ENCODE measurements around the gene ADAM10.

ADAM10 gene

DNA sequence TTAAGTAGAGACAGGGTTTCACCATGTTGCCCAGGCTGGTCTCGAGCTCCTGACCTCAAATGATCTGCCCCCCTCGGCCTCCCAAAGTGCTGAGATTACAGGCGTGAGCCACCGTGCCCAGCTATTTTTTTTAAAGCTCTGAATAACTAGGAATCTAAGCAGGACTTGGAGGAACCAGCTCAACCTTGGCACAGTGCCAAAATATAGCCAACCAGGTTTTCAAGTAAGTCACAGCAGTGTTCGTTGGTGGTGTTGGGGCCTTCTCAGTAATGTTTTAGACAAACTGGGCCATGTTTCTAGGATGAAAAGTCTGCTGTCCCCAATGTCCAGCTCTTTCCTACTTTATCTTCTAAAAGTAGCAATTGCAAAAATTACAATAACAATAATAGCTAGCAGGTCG is 6.4 kb upstream of the ADAM10 start:
- no peak for DNase-seq

DNA sequence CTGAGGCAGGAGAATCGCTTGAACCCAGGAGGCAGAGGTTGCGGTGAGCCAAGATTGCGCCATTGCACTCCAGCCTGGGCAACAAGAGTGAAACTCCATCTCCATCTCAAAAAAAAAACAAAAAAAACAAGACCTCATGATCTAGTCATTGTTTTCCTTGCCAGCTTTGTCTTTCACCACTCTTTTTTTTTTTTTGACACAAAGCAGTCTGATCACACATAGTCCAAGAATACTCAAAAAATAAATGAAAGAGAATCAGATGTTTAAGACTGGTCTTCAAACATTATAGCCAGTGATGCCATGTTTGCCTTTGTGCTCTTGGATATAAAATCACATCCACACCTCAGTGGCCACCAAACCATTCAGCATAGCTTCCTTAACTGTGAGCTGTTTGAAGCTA is 5.8 kb upstream of the ADAM10 start:
- no peak for DNase-seq

GRCh38 chr15:58752716-58753115 is 3.2 kb upstream of the ADAM10 start:
- DNase-seq, result no peak

DNA sequence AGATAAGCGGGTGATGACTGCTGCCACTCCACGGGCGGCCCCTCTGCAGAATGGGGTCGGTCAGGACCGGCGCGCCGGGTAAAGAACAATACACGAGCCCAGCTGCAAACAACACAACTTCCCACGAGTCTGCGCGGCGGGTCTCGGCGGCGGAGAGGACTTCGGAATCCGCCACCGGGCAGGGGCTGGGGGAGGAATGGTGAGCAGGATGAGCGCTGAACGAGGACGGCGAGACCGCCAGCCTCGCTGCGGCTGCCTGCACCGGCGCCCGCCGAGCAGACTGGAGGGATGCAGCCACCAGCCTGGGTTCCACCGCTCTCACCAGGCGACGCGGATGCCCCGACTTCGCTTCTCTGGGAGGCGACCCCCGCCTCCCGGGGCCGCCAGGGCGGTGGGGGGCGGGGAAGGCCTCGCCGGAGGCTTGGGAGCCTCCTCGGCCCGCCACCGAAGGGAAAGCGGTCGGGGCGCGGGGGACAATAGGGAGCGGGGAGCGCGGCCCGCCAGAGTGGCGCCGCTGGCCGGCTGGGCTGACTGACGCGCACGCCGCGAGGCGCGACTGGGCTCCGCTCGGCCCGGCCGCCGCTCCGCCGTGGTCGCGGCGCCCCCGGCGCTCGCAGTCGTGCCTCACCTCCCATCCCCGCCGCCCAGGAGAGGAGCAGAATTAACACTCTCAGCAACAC is 515 bp downstream of the ADAM10 start:
- peak; percentile 43 to 52 for DNase-seq

GRCh38 chr15:58748040-58748851 is 1.3 kb downstream of the ADAM10 start:
- peak; percentile 35 to 62 for DNase-seq

DNA sequence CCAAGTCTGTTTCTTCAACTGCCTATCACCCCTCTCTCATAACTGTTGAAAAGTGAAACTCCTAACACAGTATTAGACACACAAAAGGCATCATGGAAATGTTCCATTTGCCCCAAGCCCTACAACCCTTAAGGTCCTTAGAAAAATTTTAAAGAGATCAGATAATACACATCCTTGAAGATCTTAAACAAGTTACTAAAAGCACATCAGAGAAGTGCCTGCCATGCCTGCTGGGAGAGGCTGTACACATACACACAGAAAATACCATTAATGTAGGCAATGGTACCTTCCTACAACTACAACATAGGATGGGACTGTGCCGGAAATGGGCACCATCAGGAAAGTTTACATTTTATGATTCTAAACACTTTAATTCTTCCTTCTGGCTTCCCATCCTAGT is 3.3 kb downstream of the ADAM10 start:
- no peak for DNase-seq

DNA sequence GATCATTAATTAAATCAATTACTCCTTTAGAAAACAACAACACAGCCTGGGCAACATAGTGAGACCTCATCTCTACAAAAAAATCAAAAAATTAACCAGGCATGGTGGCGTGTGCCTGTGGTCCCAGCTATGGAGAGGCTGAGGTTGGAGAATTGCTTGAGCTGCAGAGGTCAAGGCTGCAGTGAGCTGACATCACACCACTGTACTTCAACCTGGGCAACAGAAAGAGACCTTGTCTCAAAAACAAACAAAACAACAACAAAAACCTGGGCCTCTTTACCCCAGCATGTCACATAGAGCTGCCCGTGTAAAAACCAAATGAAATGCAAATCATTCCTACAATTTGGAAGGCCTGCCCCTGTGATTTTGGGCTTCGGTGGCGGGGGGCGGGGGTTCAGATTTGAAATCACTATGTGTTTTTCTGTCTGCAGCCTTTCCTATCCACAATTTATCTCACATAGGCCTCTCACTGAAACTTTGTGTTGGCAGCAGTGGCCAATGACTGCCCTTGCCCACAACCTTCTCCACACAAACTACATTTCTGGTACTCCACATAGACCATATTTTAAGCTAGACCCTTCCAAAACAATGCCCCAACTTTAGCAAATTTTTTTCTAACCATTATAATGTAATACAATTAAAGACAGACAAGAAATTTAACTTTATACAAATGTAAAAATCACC is 6.5 kb downstream of the ADAM10 start:
- DNase-seq, result no peak

- no peak for DNase-seq
These were observed 7.3 kb downstream of the ADAM10 start for GRCh38 chr15:58742022-58742813.

DNA sequence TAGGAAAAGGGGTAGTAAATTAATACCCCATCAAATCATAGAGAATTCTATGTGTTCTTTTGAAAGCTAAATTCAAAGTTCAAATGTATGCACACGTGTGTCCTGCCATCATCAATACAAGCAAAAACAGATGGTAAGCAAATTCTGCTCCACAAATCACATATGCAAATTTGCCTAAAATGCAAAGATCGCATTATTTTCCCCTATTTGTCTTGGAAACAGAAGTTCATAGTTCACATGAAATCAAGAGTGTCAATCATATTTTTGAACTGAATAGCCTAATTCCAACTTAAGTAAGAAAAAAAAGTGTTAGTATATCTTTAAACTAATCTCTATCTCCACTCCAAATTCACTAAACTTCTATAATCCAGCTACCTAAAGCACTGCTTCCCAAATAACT is 8.5 kb downstream of the ADAM10 start:
- no peak for DNase-seq

DNA sequence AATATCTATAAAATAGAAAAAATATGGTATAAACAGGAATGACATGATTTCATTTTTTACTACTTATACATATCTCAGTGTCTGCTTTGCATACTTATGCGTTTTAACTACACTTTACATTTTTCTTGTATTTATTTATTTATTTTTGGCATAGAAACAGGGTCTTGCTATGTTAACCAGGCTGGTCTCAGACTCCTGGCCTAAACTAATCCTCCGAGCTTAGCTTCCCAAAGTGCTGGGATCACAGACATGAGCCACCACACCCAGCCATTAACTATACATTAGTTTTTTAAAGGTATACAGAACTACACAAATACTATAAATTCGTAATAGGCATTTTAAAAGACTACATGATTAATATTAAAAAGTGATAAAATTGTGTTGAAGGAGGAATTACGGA is 9.1 kb downstream of the ADAM10 start:
- no peak for DNase-seq

- no peak for DNase-seq
These were observed 11.3 kb downstream of the ADAM10 start for GRCh38 chr15:58738046-58738707.

GRCh38 chr15:58737298-58737697 is 12.2 kb downstream of the ADAM10 start:
- no peak for DNase-seq

GRCh38 chr15:58736018-58736643 is 13.4 kb downstream of the ADAM10 start:
- no peak for DNase-seq

DNA sequence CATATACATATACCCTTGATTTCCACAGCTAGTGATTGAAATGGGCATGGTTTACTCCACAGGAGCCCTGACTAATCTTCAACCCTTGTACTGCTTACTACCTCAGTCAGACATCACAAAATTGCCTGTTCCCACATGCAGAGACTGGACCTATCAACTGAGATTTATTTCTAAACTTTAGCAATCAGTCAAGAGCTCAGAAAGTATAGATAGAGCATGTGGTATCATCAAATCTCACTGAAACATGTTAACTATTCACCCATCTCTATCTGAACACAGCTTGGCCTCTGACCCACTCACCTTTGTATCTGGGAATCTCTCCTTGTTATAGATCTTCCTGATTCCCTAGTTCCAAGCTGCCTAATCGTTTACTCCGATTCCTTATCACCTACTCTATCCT is 14.6 kb downstream of the ADAM10 start:
- no peak for DNase-seq

GRCh38 chr15:58732625-58733363 is 16.7 kb downstream of the ADAM10 start:
- no peak for DNase-seq

DNA sequence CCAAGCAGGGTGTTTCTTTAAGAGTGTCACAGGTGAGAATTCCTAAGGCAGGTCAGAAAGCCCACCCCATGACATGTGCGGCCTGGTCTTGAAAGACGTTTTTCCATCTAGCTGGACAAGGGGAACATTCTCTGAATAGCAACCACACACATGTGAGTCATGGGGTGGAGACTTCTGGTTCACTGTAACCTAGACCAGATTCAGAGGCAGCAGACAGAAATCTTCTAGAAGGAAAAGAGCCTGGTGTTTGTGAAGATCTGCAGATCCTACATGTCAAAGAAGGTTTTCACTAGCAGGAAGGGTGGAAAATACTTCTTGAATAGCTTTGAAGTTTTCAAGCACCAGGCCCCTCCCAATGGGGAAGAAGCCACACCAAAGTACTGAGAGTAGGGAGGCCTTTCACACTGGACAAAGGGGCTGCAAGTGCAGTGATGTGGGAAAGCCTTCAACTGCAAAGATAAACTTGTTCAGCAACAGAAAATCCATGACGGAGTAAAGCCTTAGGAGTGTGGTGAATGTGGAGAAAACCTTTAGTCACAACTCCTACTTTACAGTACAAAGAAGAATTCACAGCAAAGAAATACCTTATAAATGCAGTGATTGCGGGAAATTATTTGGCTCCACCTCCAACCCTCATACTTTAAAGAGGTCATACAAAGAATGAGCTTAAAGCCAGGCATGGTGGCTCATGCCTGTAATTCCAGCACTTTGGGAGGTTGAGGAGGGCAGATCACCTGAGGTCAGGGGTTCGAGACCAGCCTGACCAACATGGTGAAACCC is 17.6 kb downstream of the ADAM10 start:
- DNase-seq, result no peak

GRCh38 chr15:58726867-58727266 is 22.6 kb downstream of the ADAM10 start:
- no peak for DNase-seq

DNA sequence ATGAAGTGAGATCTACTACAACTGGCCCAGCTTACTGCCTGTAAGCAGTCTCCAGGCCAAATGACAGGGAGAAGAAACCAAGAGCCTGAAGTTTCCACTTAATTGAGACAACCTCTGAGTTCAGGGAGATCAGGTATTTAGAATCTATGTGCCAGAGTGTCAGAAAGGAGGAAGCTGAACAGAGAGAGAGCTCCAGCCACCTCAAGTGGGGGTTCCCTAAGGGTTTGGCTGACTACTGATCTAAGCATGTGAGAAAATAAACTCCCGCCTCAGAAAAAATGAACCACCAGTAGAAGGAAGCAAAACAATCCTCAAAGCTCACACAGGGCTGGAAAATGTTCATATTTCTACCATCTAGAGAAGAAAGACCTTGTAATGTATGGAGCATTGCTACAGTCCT is 25.0 kb downstream of the ADAM10 start:
- no peak for DNase-seq

GRCh38 chr15:58717357-58717756 is 32.1 kb downstream of the ADAM10 start:
- DNase-seq, result no peak

- DNase-seq, result no peak
These were observed 33.5 kb downstream of the ADAM10 start for GRCh38 chr15:58716027-58716426.
